B cell (primary cell): ENCODE measurements around the gene ZNF655. TPM values are rescaled to one million over a fixed set of nuclear protein-coding genes. Genes with fewer than 3 reads are reported as not detected.
"Not testable (repeated sequence)": the region's sequence is repeated elsewhere in the genome, so short reads cannot be mapped to it uniquely, and the experiment has no call there.

Experiments
- ATAC-seq: fragments of 200-7000 bp; cut with Tn5 transposase; one replicate; pipeline ENCODE4 v1.10.0; 2021; ENCODE audit warnings: low read depth, mild to moderate bottlenecking, moderate number of reproducible peaks, moderate library complexity
- CTCF ChIA-PET: fragments of 350-600 bp; sonication (Branson Sonifier 250); formaldehyde crosslinking; loops from one replicate; lab custom pipeline; 2021; ENCODE audit warnings: antibody characterized with exemption, inconsistent platforms; lab: Charles Lee
- POLR2A ChIA-PET: fragments of 350-600 bp; sonication (Branson Sonifier 250); formaldehyde crosslinking; loops from one replicate; lab custom pipeline; 2021; ENCODE audit warnings: antibody characterized with exemption; lab: Charles Lee
- DNase-seq: peaks from one replicate; pipeline ENCODE4 v3.0.0; 2013
- H2AFZ ChIP-seq: 2 replicates; pipeline ENCODE4 v1.6.1; 2012; ENCODE audit warnings: mild to moderate bottlenecking, low read depth, low read length; ENCODE audit not compliant: insufficient read depth, poor library complexity, severe bottlenecking
- H3K27ac ChIP-seq, 2 donors: 1 replicate in 1 of 2; 2 replicates in 1 of 2; pipeline ENCODE4 v1.5.1; 2012 to 2013; ENCODE audit warnings: low read length in 2 of 2, mild to moderate bottlenecking in 2 of 2, moderate library complexity in 1 of 2
- H3K27me3 ChIP-seq, 4 experiments: fragments of 200-600 bp in 1 of 4; sonication (generic) in 1 of 4; replicated peaks in 1 of 4; 1 replicate in 2 of 4; 2 replicates in 2 of 4; pipeline versions ENCODE4 v1.6.1 to v1.7.0; 2013 to 2016; ENCODE audit warnings: low read length in 3 of 4, mild to moderate bottlenecking in 2 of 4, mixed read lengths in 1 of 4, moderate library complexity in 1 of 4; ENCODE audit not compliant: insufficient read depth in 4 of 4, control insufficient read depth in 3 of 4; ENCODE audit errors: control extremely low read depth in 1 of 4
- H3K36me3 ChIP-seq, 2 experiments: replicated peaks in 1 of 2; 1 replicate in 1 of 2; 2 replicates in 1 of 2; pipeline versions ENCODE4 v1.6.1 to v1.7.1; 2013; ENCODE audit warnings: low read length in 1 of 2; ENCODE audit not compliant: insufficient read depth in 2 of 2, control insufficient read depth in 1 of 2; ENCODE audit errors: control extremely low read depth in 1 of 2, extremely low read depth in 1 of 2
- H3K4me1 ChIP-seq, 2 donors: fragments of 200-600 bp in 1 of 2; sonication (generic) in 1 of 2; 1 replicate in 1 of 2; 2 replicates in 1 of 2; pipeline versions ENCODE4 v1.5.1 to v1.6.1; 2013 to 2017; ENCODE audit warnings: low read length in 2 of 2; ENCODE audit not compliant: control insufficient read depth in 2 of 2, insufficient read depth in 2 of 2
- H3K4me2 ChIP-seq: replicated peaks from 2 replicates; pipeline ENCODE3; 2012; ENCODE audit warnings: mild to moderate bottlenecking, low read depth, low read length; ENCODE audit not compliant: poor library complexity, severe bottlenecking
- H3K4me3 ChIP-seq, 5 experiments: fragments of 200-600 bp in 1 of 5; sonication (generic) in 1 of 5; 1 replicate in 3 of 5; 2 replicates in 2 of 5; pipeline versions ENCODE4 v1.5.1 to v1.7.0; 2011 to 2016; ENCODE audit warnings: low read length in 4 of 5, mild to moderate bottlenecking in 4 of 5, low read depth in 2 of 5, control low read depth in 1 of 5, moderate library complexity in 1 of 5; ENCODE audit not compliant: insufficient read depth in 1 of 5; ENCODE audit errors: control extremely low read depth in 1 of 5, extremely low read depth in 1 of 5
- H3K79me2 ChIP-seq: fragments of 200-600 bp; sonication (generic); one replicate; pipeline ENCODE4 v1.6.0; 2016; ENCODE audit warnings: low read length; ENCODE audit not compliant: control insufficient read depth, insufficient read depth
- H3K9ac ChIP-seq: fragments of 200-600 bp; sonication (generic); 2 replicates; pipeline ENCODE4 v1.6.1; 2017; ENCODE audit warnings: mild to moderate bottlenecking, low read length, moderate library complexity
- H3K9me3 ChIP-seq, 3 donors: one replicate each; pipeline versions ENCODE4 v1.6.1 to v1.7.1; 2013; ENCODE audit warnings: low read length in 2 of 3; ENCODE audit not compliant: control insufficient read depth in 2 of 3, insufficient read depth in 1 of 3; ENCODE audit errors: control extremely low read depth in 1 of 3
- H4K20me1 ChIP-seq: 2 replicates; pipeline ENCODE4 v1.6.0; 2012; ENCODE audit warnings: mild to moderate bottlenecking, low read length; ENCODE audit not compliant: insufficient read depth, control insufficient read depth, poor library complexity, severe bottlenecking
- H3K27ac Mint-ChIP-seq: one replicate; pipeline ENCODE4 v1.8.0; 2021; ENCODE audit warnings: mixed read lengths
- H3K27me3 Mint-ChIP-seq: one replicate; pipeline ENCODE4 v1.8.0; 2021; ENCODE audit warnings: mixed read lengths
- H3K4me1 Mint-ChIP-seq: one replicate; pipeline ENCODE4 v1.8.0; 2021; ENCODE audit warnings: mixed read lengths
- H3K4me3 Mint-ChIP-seq: one replicate; pipeline ENCODE4 v1.8.0; 2021; ENCODE audit warnings: mixed read lengths
- H3K9me3 Mint-ChIP-seq: one replicate; pipeline ENCODE4 v1.8.0; 2022; ENCODE audit warnings: mixed read lengths; ENCODE audit not compliant: insufficient read depth
- CTCF ChIP-seq: fragments of 200-600 bp; IDR thresholded peaks from one replicate; pipeline ENCODE4 v1.8.0; 2022; ENCODE audit warnings: antibody characterized with exemption, mild to moderate bottlenecking
- EZH2 ChIP-seq: IDR thresholded peaks from 2 replicates; pipeline ENCODE4 v1.6.1; 2012; ENCODE audit warnings: borderline replicate concordance, low read depth, mild to moderate bottlenecking, moderate library complexity, low read length; ENCODE audit not compliant: insufficient read depth, poor library complexity, severe bottlenecking
- WGBS: methylation state at CpG from one replicate; pipeline ENCODE4 v1.1.5; 2013; ENCODE audit warnings: missing lambda C conversion rate; ENCODE audit not compliant: insufficient coverage; 5-methylcytosine and 5-hydroxymethylcytosine counted together
- intact Hi-C: fragments of 100-400 bp; cut with micrococcal nuclease; formaldehyde crosslinking; loops from one replicate; pipeline ENCODE4 v1.10.0; 2022
- polyA plus RNA-seq: library from polyadenylated mRNA; depleted of rRNA; stranded (reverse); fragments of >200 nt; gene quantifications from 2 replicates; pipeline ENCODE4 v1.2.3, GENCODE V29; 2012
- total RNA-seq, 2 donors: library from RNA; stranded (reverse); fragments of 120-200 nt in 1 of 2; gene quantifications; 1 replicate in 1 of 2; 2 replicates in 1 of 2; pipeline versions ENCODE4 v1.2.3 to v1.2.4, GENCODE V29; 2013 to 2022

ZNF655 gene
- total and polyA plus RNA-seq, 2 donors (not counting 1 experiment from before 2014, with no cell fraction given) = 125 to 150 TPM

DNA sequence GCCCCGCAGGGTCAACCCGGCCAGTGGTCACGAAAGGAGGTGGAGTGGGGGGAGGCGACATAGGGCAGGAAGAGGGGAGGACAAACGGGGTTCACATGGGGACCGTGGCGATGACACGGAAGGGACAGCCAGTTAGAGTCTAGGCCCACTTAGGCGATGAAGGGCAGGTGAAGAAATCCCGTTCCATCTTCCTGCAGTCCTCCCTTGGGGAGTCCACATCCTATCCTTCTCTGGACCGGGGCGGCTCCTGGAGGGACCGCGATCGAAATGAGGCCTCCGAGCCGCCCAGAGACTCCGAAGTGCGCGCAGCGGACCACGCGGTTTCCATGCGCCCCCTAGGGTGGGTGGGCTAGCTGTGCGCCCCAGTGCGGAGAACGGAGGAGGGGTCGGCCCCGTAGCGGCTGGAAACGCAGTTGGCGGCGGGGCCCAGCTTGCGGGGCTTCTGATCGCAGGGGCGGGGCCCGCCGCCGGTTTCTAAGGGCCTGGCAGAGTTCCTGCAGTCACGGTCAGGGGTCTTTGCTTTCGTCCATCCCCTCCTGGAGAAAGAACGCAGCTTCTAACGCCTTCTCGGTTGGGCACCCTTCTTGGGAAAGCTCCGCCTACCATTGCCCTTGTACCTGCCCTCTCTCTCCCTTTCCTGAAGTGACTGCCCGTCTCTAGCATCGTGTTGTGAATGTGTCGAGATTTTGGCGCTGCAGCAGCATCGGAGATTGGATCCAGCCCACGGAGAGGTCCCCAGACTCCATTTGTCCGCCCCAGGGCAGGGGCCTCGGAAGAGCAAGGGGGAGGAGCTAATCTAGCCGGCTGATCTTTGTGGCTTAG, 21.7 kb downstream of the ZNF655 start:
- peak overlapping the region; percentile 75 for H3K9ac ChIP-seq
- no peak overlapping the region for H3K27ac ChIP-seq
- no peaks in the 10 kb centered on the region for H3K9me3 ChIP-seq
- H3K79me2 ChIP-seq = peaks cover 3% of the 10 kb centered on the region
- peaks cover 0 to 3% (median 1%) of the 10 kb centered on the region in 4 experiments for H3K27me3 ChIP-seq
- H4K20me1 ChIP-seq = no peaks in the 10 kb centered on the region
- H3K27ac Mint-ChIP-seq = peak overlapping the region; percentile 87
- peak overlapping the region; percentile 96 for H3K4me3 Mint-ChIP-seq
- H3K4me3 ChIP-seq = peak overlapping the region; percentile 34 to 75 (median 60)
- POLR2A ChIA-PET = interaction anchor here (1.9 kb wide), 1 partner anchor 22 kb away, joined by 10 read pairs; the partner anchor contains the start of gene ZNF655
- peaks cover 0 to 3% of the 10 kb centered on the region in 2 experiments for H3K36me3 ChIP-seq
- DNase-seq (peak; percentile 62), ATAC-seq (peak; percentile 83)
- H3K4me1 Mint-ChIP-seq = peaks cover 27% of the 10 kb centered on the region
- H3K4me1 ChIP-seq = peaks cover 7 to 19% of the 10 kb centered on the region in 2 donors
- intact Hi-C loops = loop anchor here (1.0 to 2.0 kb wide), 2 partner anchors 21 to 80 kb away; partner anchors contain the start of genes ZNF394 and ZNF655
- CTCF ChIA-PET = interaction anchor here (0.6 to 1.2 kb wide), 5 partner anchors 22 to 171 kb away, joined by 3 to 4 read pairs (median 3); partner anchors contain the start of genes BUD31, PDAP1 and ZNF655
- H3K9me3 Mint-ChIP-seq = no peaks in the 10 kb centered on the region
- H3K4me2 ChIP-seq = peak overlapping the region; percentile 94
- H2AFZ ChIP-seq = peak overlapping the region; percentile 82
- WGBS = 3% methylated on average over 52 of the region's 54 CpGs
- peak; percentile 48 for TF ChIP-seq CTCF
- TF ChIP-seq EZH2 = no peak
- H3K27me3 Mint-ChIP-seq = peaks cover 9% of the 10 kb centered on the region

- not testable (repeated sequence) for H3K9me3 Mint-ChIP-seq, H3K27me3 ChIP-seq, H3K79me2 ChIP-seq, H3K9me3 ChIP-seq, ATAC-seq, H3K27ac ChIP-seq, H3K36me3 ChIP-seq, H3K27me3 Mint-ChIP-seq, DNase-seq, H4K20me1 ChIP-seq
- H3K27ac Mint-ChIP-seq = peak overlapping the region; percentile 87
- Histone ChIP-seq H3K4me3 (peak overlapping the region; percentile 34 to 75 (median 60)), H3K4me2 (peak overlapping the region; percentile 94), H2AFZ (peak overlapping the region; percentile 82), H3K4me1 (peaks cover 7 to 19% of the 10 kb centered on the region in 2 donors), H3K9ac (peak overlapping the region; percentile 75)
- ChIA-PET POLR2A (interaction anchor here (0.7 to 1.9 kb wide), 2 partner anchors 19 to 22 kb away, joined by 6 to 10 read pairs; partner anchors contain the start of gene ZNF655), CTCF (interaction anchor here (0.6 to 1.2 kb wide), 4 partner anchors 24 to 172 kb away, joined by 3 to 4 read pairs (median 3); partner anchors contain the start of genes BUD31 and PDAP1)
- peaks cover 27% of the 10 kb centered on the region for H3K4me1 Mint-ChIP-seq
- 13% methylated on average over 1 of the region's 4 CpGs for WGBS
- H3K4me3 Mint-ChIP-seq = peak overlapping the region; percentile 96
- intact Hi-C loops = loop anchor here (1.0 to 2.0 kb wide), 2 partner anchors 22 to 81 kb away; partner anchors contain the start of genes ZNF394 and ZNF655
These were observed 22.4 kb downstream of the ZNF655 start for GRCh38 chr7:99580778-99581332.
